Keratinocyte (primary cell): ENCODE results near the gene AUH. TPM values are rescaled to one million over a fixed set of nuclear protein-coding genes. Genes with fewer than 3 reads are reported as not detected.

ENCODE experiments used
- DNase-seq: peaks from one replicate; pipeline ENCODE4 v3.0.0-alpha.2; 2011; ENCODE audit warnings: low read depth, missing footprints, low spot score
- FAIRE-seq: peaks from 2 replicates; lab custom pipeline; 2011; peaks lifted over from hg19 to GRCh38; lab: Jason Lieb, UNC
- H2AFZ ChIP-seq: 2 replicates; pipeline ENCODE4 v1.6.0; 2012; ENCODE audit warnings: low read length, control low read depth, inconsistent platforms; ENCODE audit not compliant: control insufficient read depth
- H3K27ac ChIP-seq: 2 replicates; pipeline ENCODE4 v1.5.1; 2011; ENCODE audit warnings: low read length; ENCODE audit not compliant: control insufficient read depth, insufficient read depth
- H3K27me3 ChIP-seq: 3 replicates; pipeline ENCODE4 v1.6.0; 2011; ENCODE audit warnings: low read length; ENCODE audit not compliant: control insufficient read depth, insufficient read depth; ENCODE audit errors: extremely low read depth
- H3K36me3 ChIP-seq, 2 experiments: 2 replicates in 1 of 2; 3 replicates in 1 of 2; pipeline ENCODE4 v1.5.1; 2011; ENCODE audit warnings: low read length in 2 of 2, mild to moderate bottlenecking in 1 of 2; ENCODE audit not compliant: control insufficient read depth in 2 of 2, insufficient read depth in 2 of 2; ENCODE audit errors: extremely low read depth in 1 of 2
- H3K4me1 ChIP-seq: 3 replicates; pipeline ENCODE4 v1.5.1; 2011; ENCODE audit warnings: low read length; ENCODE audit not compliant: control insufficient read depth, insufficient read depth; ENCODE audit errors: extremely low read depth
- H3K4me2 ChIP-seq: 3 replicates; pipeline ENCODE4 v1.6.0; 2011; ENCODE audit warnings: low read depth, low read length; ENCODE audit not compliant: control insufficient read depth, insufficient read depth; ENCODE audit errors: extremely low read depth
- H3K4me3 ChIP-seq, 3 experiments: fragments of 200-600 bp in 1 of 3; sonication (generic) in 1 of 3; 2 replicates in 2 of 3; 3 replicates in 1 of 3; pipeline ENCODE4 v1.5.1; 2011 to 2016; ENCODE audit warnings: low read length in 3 of 3, mild to moderate bottlenecking in 3 of 3, control low read depth in 2 of 3, inconsistent platforms in 1 of 3, low read depth in 1 of 3, mixed read lengths in 1 of 3, mixed run types in 1 of 3, moderate library complexity in 1 of 3; ENCODE audit not compliant: control insufficient read depth in 2 of 3, insufficient read depth in 2 of 3; ENCODE audit errors: extremely low read depth in 1 of 3
- H3K79me2 ChIP-seq: 2 replicates; pipeline ENCODE4 v1.6.0; 2012; ENCODE audit warnings: low read length; ENCODE audit not compliant: control insufficient read depth, insufficient read depth
- H3K9ac ChIP-seq: 3 replicates; pipeline ENCODE4 v1.6.0; 2011; ENCODE audit warnings: low read length; ENCODE audit not compliant: control insufficient read depth, insufficient read depth; ENCODE audit errors: extremely low read depth
- H3K9me1 ChIP-seq: 3 replicates; pipeline ENCODE4 v1.6.0; 2011; ENCODE audit warnings: low read length; ENCODE audit not compliant: control insufficient read depth, insufficient read depth; ENCODE audit errors: extremely low read depth
- H3K9me3 ChIP-seq: 2 replicates; pipeline ENCODE4 v1.5.1; 2012; ENCODE audit warnings: low read depth, low read length; ENCODE audit not compliant: control insufficient read depth
- H4K20me1 ChIP-seq: 3 replicates; pipeline ENCODE4 v1.6.0; 2011; ENCODE audit warnings: low read length; ENCODE audit not compliant: control insufficient read depth, insufficient read depth; ENCODE audit errors: extremely low read depth
- EZH2 ChIP-seq: IDR thresholded peaks from one replicate; pipeline ENCODE4 v1.6.1; 2012; ENCODE audit warnings: inconsistent platforms, mild to moderate bottlenecking, low read length, moderate library complexity
- dilution Hi-C: fragments of 300-500 bp; cut with MboI; formaldehyde crosslinking; loops from one replicate; pipeline ENCODE4 v1.7.0; 2020; ENCODE audit warnings: low sequenced_read_pairs; ENCODE audit not compliant: extremely low pct_ligation_motif_present
- polyA plus RNA-seq, 5 experiments: library from polyadenylated mRNA; depleted of rRNA in 3 of 5; stranded (reverse) in 3 of 5; stranded (forward) in 1 of 5; unstranded in 1 of 5; fragments of >200 nt; gene quantifications; 1 replicate in 1 of 5; 2 replicates in 3 of 5; 3 replicates in 1 of 5; pipeline versions ENCODE4 v1.2.1 to v1.2.3, GENCODE V29; 2011 to 2012; ENCODE audit warnings: missing spikeins in 2 of 5, low read depth in 1 of 5, low replicate concordance in 1 of 5
- TF ChIP-seq, protein P1 (sequence below), 3 experiments: IDR thresholded peaks in 1 of 3; conservative IDR thresholded peaks in 1 of 3; optimal IDR thresholded peaks in 1 of 3; 2 replicates in 2 of 3; 3 replicates in 1 of 3; pipeline versions ENCODE3 to v1.5.1; 2011; ENCODE audit warnings: low read length in 3 of 3, mild to moderate bottlenecking in 3 of 3, moderate library complexity in 2 of 3, control low read depth in 1 of 3, inconsistent platforms in 1 of 3; ENCODE audit not compliant: insufficient read depth in 2 of 3; ENCODE audit errors: extremely low read depth in 1 of 3

Gene AUH
- polyA plus RNA-seq, 1 donor (not counting 4 experiments of a cell fraction or from before 2014, with no cell fraction given): 5.5 TPM

DNA sequence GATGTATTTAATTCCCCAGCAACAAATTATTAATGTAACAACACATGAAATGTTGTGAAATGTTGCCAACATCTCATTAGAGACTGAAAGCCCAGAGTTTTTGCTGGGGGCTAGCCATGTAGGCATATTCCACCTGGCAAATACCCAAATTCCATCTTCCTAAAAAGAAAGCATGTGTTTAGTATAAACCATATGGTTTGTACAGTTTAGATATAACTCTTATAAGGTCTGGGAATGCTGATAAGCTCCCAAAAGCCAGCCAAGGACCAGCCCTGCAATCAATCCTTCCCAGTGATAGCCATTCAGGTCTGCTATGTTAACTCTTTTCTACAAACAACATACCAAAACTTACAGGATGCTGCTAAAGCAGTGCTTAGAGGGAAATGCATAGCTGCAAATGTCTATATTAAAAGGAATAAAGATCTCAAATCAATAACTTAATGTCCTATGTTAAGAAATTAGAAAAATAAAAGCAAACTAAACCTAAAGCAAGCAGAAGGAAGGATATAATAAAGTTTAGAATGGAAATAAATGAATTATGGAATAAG lies 158.9 kb downstream of the AUH start:
- H4K20me1 ChIP-seq: no peaks in the 10 kb centered on the region
- peaks cover 7% of the 10 kb centered on the region for H3K4me1 ChIP-seq
- dilution Hi-C loops: no loop called here
- TF ChIP-seq, protein P1, sequence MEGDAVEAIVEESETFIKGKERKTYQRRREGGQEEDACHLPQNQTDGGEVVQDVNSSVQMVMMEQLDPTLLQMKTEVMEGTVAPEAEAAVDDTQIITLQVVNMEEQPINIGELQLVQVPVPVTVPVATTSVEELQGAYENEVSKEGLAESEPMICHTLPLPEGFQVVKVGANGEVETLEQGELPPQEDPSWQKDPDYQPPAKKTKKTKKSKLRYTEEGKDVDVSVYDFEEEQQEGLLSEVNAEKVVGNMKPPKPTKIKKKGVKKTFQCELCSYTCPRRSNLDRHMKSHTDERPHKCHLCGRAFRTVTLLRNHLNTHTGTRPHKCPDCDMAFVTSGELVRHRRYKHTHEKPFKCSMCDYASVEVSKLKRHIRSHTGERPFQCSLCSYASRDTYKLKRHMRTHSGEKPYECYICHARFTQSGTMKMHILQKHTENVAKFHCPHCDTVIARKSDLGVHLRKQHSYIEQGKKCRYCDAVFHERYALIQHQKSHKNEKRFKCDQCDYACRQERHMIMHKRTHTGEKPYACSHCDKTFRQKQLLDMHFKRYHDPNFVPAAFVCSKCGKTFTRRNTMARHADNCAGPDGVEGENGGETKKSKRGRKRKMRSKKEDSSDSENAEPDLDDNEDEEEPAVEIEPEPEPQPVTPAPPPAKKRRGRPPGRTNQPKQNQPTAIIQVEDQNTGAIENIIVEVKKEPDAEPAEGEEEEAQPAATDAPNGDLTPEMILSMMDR (optimal IDR thresholded peaks at IDR 0.05 in 1 of 3, IDR thresholded peaks at IDR 0.05 in 1 of 3, conservative IDR thresholded peaks at IDR 0.05 in 1 of 3; ENCODE audit: extremely low read depth in 1 of 3, insufficient read depth in 2 of 3, low read length in 3 of 3): no peak
- TF ChIP-seq EZH2: no peak
- H3K9ac ChIP-seq: no peak overlapping the region
- no peaks in the 10 kb centered on the region for H3K9me1 ChIP-seq
- H3K9me3 ChIP-seq: peaks cover 4% of the 10 kb centered on the region
- no peak for FAIRE-seq
- H3K4me3 ChIP-seq: no peak overlapping the region
- H2AFZ ChIP-seq: no peak overlapping the region
- no peaks in the 10 kb centered on the region for H3K27me3 ChIP-seq
- H3K79me2 ChIP-seq: no peaks in the 10 kb centered on the region
- no peak for DNase-seq
- no peaks in the 10 kb centered on the region for H3K36me3 ChIP-seq
- no peak overlapping the region for H3K4me2 ChIP-seq
- H3K27ac ChIP-seq: no peak overlapping the region

- Histone ChIP-seq H3K9me3 (peaks cover 4% of the 10 kb centered on the region), H3K9ac (no peak overlapping the region), H4K20me1 (no peaks in the 10 kb centered on the region), H3K9me1 (no peaks in the 10 kb centered on the region), H3K36me3 (no peaks in the 10 kb centered on the region), H3K4me2 (no peak overlapping the region), H3K4me3 (no peak overlapping the region), H3K4me1 (peaks cover 21% of the 10 kb centered on the region), H3K27me3 (no peaks in the 10 kb centered on the region), H3K27ac (no peak overlapping the region), H3K79me2 (no peaks in the 10 kb centered on the region), H2AFZ (no peak overlapping the region)
- TF ChIP-seq, protein P1 (optimal IDR thresholded peaks at IDR 0.05 in 1 of 3, IDR thresholded peaks at IDR 0.05 in 1 of 3, conservative IDR thresholded peaks at IDR 0.05 in 1 of 3; ENCODE audit: extremely low read depth in 1 of 3, insufficient read depth in 2 of 3, low read length in 3 of 3): no peak
- TF ChIP-seq EZH2: no peak
- FAIRE-seq: no peak
- no peak for DNase-seq
- dilution Hi-C loops: no loop called here
Measured at GRCh38 chr9:91200692-91201336, 160.9 kb downstream of the AUH start.
